Stimulated activated naive B cell treated with anti-CD40 and anti-IgM and Interleukin-4, amounts not matched to agents 10 μg/mL and 1 μg/mL and 100 μg/mL, for 72 hours (primary cell): ENCODE results near the gene GNPTG.

Experiments used
- ATAC-seq, 2 donors: fragments of 150-1000 bp; cut with Tn5 transposase; replicated peaks; 2 replicates each; pipeline ENCODE4 v1.10.0; 2021; ENCODE audit warnings: moderate library complexity in 1 of 2
- DNase-seq: peaks from one replicate; pipeline ENCODE4 v3.0.0; 2021
- H3K27ac Mint-ChIP-seq: one replicate; pipeline ENCODE4 v1.8.0; 2022; ENCODE audit warnings: mild to moderate bottlenecking, mixed read lengths
- H3K27me3 Mint-ChIP-seq, 2 donors: one replicate each; pipeline ENCODE4 v1.8.0; 2022; ENCODE audit warnings: mixed read lengths in 2 of 2
- H3K36me3 Mint-ChIP-seq, 2 donors: one replicate each; pipeline ENCODE4 v1.8.0; 2022; ENCODE audit warnings: mixed read lengths in 2 of 2, mild to moderate bottlenecking in 1 of 2
- H3K4me1 Mint-ChIP-seq, 2 donors: one replicate each; pipeline ENCODE4 v1.8.0; 2022; ENCODE audit warnings: mixed read lengths in 2 of 2, mild to moderate bottlenecking in 1 of 2
- H3K4me3 Mint-ChIP-seq, 2 donors: one replicate each; pipeline ENCODE4 v1.8.0; 2022; ENCODE audit warnings: mild to moderate bottlenecking in 2 of 2, mixed read lengths in 2 of 2, moderate library complexity in 1 of 2
- H3K9me3 Mint-ChIP-seq, 2 donors: one replicate each; pipeline ENCODE4 v1.8.0; 2022; ENCODE audit warnings: mixed read lengths in 2 of 2, mild to moderate bottlenecking in 1 of 2

Gene GNPTG

DNA sequence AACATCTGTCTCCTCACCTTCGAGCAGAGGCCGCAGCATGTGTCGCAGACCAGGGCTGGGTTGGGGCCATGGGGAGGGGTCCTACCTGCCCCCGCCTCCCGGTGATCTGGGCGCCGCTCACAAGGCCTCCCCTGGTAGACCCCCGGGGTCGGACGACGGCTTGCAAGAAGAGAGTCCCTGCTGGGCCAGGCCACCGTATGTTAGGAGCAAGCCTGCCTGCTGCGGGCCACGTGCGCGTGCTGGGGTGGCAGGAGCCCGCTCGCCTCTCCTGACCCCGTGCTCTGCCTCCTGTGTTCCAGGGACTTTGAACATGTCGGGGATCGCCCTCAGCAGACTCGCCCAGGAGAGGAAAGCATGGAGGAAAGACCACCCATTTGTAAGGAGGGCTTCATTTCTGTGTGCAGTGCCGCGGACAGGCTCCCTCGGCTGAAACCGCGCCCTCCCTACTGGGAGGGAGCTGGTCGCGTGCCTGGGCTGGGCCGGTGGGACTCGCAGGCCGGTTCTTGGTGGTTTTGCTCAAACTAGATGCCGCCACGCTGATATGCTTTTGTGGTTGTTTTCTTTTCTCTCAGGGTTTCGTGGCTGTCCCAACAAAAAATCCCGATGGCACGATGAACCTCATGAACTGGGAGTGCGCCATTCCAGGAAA is 37.9 kb upstream of the GNPTG start:
- DNase-seq = no peak
- ATAC-seq = no peak
- H3K36me3 Mint-ChIP-seq = peaks cover 41 to 57% of the 10 kb centered on the region in 2 donors

DNA sequence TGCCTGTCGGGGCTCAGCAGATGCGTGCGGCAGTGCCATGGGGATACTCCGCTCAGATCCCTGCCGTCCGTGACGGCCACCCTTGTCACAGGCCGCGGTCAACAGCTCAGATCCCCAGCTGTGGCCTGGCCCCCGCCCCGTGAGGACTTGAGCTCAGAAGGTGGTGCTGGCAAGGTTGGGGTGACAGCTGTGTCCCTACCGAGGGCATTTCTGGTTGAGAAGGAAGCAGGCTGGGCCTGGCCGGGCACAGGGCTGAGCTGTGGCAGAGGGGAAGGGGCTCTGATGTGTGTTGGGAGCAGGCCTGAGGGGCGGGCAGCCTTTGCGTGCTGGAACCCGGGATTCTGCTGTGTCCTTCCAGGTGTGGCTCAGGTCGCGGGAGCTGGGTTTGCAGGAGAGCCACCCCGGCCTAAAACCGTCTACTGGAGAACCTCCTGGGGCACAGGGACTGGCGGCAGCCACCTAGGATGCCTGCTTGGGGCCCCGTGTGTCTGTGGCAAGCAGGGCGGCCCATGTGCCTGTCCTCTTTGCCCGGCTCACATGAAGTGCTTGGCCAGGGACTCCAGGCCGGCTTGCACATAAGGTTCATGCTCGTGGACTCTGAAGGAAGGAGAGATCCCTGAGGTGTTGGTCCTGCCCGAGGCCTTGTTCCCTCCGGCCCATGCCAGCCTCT is 37.2 kb upstream of the GNPTG start:
- ATAC-seq (no peak), DNase-seq (no peak)
- H3K27me3 Mint-ChIP-seq = no peaks in the 10 kb centered on the region
- no peak overlapping the region for H3K4me3 Mint-ChIP-seq
- H3K9me3 Mint-ChIP-seq = no peaks in the 10 kb centered on the region
- H3K27ac Mint-ChIP-seq = peak overlapping the region; percentile 47
- H3K36me3 Mint-ChIP-seq = peaks cover 46 to 61% of the 10 kb centered on the region in 2 donors
- H3K4me1 Mint-ChIP-seq = peaks cover 25 to 38% of the 10 kb centered on the region in 2 donors

More for the DNA sequence above, 37.9 kb upstream of the GNPTG start:
- Mint-ChIP-seq H3K27ac (peak overlapping the region; percentile 31), H3K4me1 (peaks cover 23 to 38% of the 10 kb centered on the region in 2 donors), H3K27me3 (no peaks in the 10 kb centered on the region), H3K4me3 (no peak overlapping the region), H3K9me3 (no peaks in the 10 kb centered on the region)

DNA sequence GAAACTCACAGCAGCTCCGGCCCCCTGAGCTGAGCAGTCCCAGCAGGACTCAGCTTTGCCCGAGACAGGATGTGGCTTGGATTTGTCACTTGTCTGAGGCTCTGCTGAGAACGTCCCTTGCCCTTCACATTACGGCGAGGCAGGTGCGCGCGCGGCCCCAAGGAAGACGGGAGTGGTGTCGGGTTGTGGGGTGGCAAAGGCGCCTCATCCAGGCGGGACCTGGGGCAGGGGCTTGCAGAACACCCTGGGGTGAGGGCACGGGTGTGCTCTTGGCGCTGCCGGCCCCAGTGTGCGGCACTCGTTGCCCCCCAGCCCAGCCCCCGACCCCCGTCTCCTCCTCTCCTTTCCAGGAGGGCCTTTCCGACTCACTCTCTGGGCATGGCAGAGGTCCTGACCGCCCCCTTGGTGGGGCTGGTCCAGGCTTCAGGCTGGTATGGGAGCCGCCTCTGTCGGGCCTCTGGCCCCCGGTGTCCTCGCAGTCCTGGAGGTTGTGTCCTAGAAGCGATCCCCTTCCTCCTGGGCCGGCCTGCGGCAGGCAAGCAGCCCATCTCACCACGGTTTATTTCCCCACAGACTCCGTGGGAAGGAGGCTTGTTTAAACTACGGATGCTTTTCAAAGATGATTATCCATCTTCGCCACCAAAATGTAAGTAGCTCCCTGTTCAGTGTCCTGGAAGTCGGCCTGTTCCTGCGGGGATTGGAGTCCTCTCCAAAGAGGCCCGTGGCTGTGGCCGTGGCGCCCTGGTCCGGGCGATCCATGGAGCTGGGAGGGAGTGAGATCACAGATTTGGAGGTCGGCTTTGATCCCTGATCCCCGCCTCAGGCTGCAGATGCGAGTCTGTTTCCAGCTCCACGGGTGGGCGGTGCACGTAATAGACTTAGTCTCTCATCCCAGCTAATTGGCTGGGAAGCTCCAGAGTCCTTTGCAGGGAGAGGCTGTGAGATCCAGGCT is 36.4 kb upstream of the GNPTG start:
- Mint-ChIP-seq H3K27ac (peak overlapping the region; percentile 14), H3K4me3 (no peak overlapping the region), H3K4me1 (peaks cover 23 to 38% of the 10 kb centered on the region in 2 donors), H3K36me3 (peaks cover 45 to 61% of the 10 kb centered on the region in 2 donors), H3K9me3 (no peaks in the 10 kb centered on the region), H3K27me3 (no peaks in the 10 kb centered on the region)
- DNase-seq (no peak), ATAC-seq (no peak)

GRCh38 chr16:1316033-1316405 is 35.7 kb upstream of the GNPTG start:
- H3K4me3 Mint-ChIP-seq = no peak overlapping the region
- H3K27ac Mint-ChIP-seq = no peak overlapping the region
- peaks cover 41 to 61% of the 10 kb centered on the region in 2 donors for H3K36me3 Mint-ChIP-seq
- no peak for DNase-seq
- H3K27me3 Mint-ChIP-seq = no peaks in the 10 kb centered on the region
- H3K4me1 Mint-ChIP-seq = peaks cover 16 to 32% of the 10 kb centered on the region in 2 donors
- ATAC-seq = no peak
- no peaks in the 10 kb centered on the region for H3K9me3 Mint-ChIP-seq

DNA sequence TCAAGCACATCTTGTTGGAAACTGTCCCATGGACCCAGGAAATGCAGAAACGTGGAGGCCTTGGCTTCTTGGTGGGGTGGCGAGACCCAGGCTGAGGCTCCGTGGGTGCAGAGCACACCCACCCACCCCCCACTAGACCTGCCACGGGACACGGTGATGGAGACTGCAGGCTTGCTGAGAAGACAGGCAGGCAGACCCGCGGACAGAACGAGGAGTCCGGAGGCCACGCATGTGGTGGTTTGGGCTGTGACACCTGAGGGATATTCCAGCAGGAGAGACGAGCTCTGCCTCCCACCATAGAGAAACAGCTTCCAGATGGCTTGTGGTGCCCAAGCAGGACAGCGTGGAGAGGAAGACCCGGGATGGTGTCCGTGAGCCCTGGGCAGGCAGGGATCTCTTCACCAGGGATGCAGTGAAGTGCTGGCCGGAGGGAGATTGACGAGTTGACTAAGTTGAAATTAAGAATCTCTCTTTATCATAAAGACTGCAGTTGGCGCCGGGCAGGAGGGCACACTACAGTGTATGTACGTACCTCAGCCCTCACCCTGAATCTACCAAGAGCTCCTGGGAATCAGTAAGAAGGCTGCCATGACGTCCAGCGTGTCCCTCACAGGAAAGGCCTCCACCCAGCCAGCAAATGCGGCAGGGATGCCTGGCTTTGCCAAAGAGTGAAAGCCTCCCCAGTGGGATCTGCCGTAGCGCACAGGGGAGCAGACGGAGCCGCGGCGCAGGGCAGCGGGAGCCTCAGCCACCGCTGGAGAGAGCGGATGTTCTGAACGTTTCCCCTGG is 34.1 kb upstream of the GNPTG start:
- DNase-seq (no peak), ATAC-seq (no peak)
- no peaks in the 10 kb centered on the region for H3K27me3 Mint-ChIP-seq
- peaks cover 43 to 66% of the 10 kb centered on the region in 2 donors for H3K36me3 Mint-ChIP-seq
- peaks cover 10 to 15% of the 10 kb centered on the region in 2 donors for H3K4me1 Mint-ChIP-seq
- no peaks in the 10 kb centered on the region for H3K9me3 Mint-ChIP-seq
- no peak overlapping the region for H3K4me3 Mint-ChIP-seq
- H3K27ac Mint-ChIP-seq = peak overlapping the region; percentile 47

DNA sequence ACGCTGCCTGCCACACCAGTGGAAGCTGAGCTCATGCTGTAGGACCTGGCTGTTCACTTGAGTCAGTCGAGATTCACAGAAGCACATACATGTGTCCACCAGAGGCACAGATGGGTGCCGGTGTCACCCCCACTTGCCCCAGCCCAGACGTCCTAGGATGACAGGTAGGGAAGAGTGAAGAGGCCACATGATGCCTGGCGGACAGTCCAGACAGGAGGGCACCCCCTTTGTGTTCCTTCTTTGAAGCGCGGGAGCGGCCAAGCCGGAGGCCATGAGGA is 33.5 kb upstream of the GNPTG start:
- H3K4me3 Mint-ChIP-seq = no peak overlapping the region
- peaks cover 41 to 68% of the 10 kb centered on the region in 2 donors for H3K36me3 Mint-ChIP-seq
- DNase-seq (no peak), ATAC-seq (no peak)
- H3K4me1 Mint-ChIP-seq = peaks cover 6 to 10% of the 10 kb centered on the region in 2 donors
- H3K27me3 Mint-ChIP-seq = no peaks in the 10 kb centered on the region
- H3K27ac Mint-ChIP-seq = no peak overlapping the region
- no peaks in the 10 kb centered on the region for H3K9me3 Mint-ChIP-seq

DNA sequence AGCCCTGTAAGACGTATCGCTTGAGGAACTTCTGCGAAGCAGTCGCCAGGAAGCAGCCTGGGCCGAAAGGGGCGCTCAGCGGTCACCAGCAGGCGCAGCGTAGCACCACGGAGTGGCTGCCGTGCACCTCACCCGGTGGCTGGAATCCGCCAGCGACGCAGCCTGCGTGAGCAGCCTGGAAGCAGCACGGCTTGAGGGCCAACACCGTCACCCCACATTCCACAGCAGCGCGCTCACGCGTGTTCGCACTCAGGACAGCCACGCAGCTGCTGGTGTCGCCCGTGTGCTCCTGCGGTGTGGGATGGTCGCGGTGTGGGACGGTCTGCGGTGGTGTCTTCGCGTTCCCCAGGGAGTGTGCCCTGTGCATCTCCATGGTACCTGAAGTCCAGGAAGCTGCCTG is 32.7 kb upstream of the GNPTG start:
- no peaks in the 10 kb centered on the region for H3K27me3 Mint-ChIP-seq
- H3K4me3 Mint-ChIP-seq = no peak overlapping the region
- H3K27ac Mint-ChIP-seq = no peak overlapping the region
- H3K36me3 Mint-ChIP-seq = peaks cover 46 to 71% of the 10 kb centered on the region in 2 donors
- H3K4me1 Mint-ChIP-seq = peaks cover 6 to 8% of the 10 kb centered on the region in 2 donors
- H3K9me3 Mint-ChIP-seq = no peaks in the 10 kb centered on the region
- no peak for ATAC-seq
- DNase-seq = no peak

GRCh38 chr16:1320097-1320496 is 31.6 kb upstream of the GNPTG start:
- H3K4me3 Mint-ChIP-seq = no peak overlapping the region
- DNase-seq = no peak
- no peaks in the 10 kb centered on the region for H3K9me3 Mint-ChIP-seq
- peaks cover 44 to 71% of the 10 kb centered on the region in 2 donors for H3K36me3 Mint-ChIP-seq
- peaks cover 4 to 6% of the 10 kb centered on the region in 2 donors for H3K4me1 Mint-ChIP-seq
- no peaks in the 10 kb centered on the region for H3K27me3 Mint-ChIP-seq
- ATAC-seq = no peak
- peak overlapping the region; percentile 20 for H3K27ac Mint-ChIP-seq

- H3K4me1 Mint-ChIP-seq = peaks cover 4 to 6% of the 10 kb centered on the region in 2 donors
- no peak for ATAC-seq
- H3K9me3 Mint-ChIP-seq = no peaks in the 10 kb centered on the region
- peak overlapping the region; percentile 20 for H3K27ac Mint-ChIP-seq
- no peaks in the 10 kb centered on the region for H3K27me3 Mint-ChIP-seq
- H3K36me3 Mint-ChIP-seq = peaks cover 47 to 68% of the 10 kb centered on the region in 2 donors
- no peak overlapping the region for H3K4me3 Mint-ChIP-seq
- DNase-seq = no peak
These were observed 31.0 kb upstream of the GNPTG start for GRCh38 chr16:1320658-1321240.

DNA sequence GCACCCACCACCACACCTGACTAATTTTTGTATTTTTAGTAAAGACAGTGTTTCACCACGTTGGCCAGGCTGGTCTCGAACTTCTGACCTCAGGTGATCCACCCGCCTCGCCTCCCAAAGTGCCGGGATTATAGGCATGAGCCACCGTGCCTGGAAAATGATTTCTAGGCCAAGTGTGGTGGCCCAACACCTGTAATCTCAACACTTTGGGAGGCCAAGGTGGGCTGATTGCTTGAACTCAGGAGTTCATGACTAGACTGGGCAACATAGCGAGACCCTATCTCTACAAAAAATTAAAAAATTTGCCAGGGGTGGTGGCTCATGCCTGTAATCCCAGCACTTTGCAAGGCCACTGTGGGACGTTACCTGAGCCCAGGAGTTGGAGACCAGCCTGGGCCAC is 29.3 kb upstream of the GNPTG start:
- no peaks in the 10 kb centered on the region for H3K27me3 Mint-ChIP-seq
- H3K4me1 Mint-ChIP-seq = peaks cover 4 to 6% of the 10 kb centered on the region in 2 donors
- ATAC-seq = no peak
- H3K4me3 Mint-ChIP-seq = no peak overlapping the region
- no peaks in the 10 kb centered on the region for H3K9me3 Mint-ChIP-seq
- no peak overlapping the region for H3K27ac Mint-ChIP-seq
- DNase-seq = no peak
- H3K36me3 Mint-ChIP-seq = peaks cover 43 to 53% of the 10 kb centered on the region in 2 donors

GRCh38 chr16:1323296-1324239 is 28.2 kb upstream of the GNPTG start:
- DNase-seq (no peak), ATAC-seq (peak in 1 of 2 donors; percentile 4)
- Mint-ChIP-seq H3K27ac (peak overlapping the region; percentile 37), H3K4me1 (peaks cover 0 to 2% of the 10 kb centered on the region in 2 donors), H3K9me3 (no peaks in the 10 kb centered on the region), H3K4me3 (no peak overlapping the region), H3K36me3 (peaks cover 32 to 41% of the 10 kb centered on the region in 2 donors), H3K27me3 (no peaks in the 10 kb centered on the region)

DNA sequence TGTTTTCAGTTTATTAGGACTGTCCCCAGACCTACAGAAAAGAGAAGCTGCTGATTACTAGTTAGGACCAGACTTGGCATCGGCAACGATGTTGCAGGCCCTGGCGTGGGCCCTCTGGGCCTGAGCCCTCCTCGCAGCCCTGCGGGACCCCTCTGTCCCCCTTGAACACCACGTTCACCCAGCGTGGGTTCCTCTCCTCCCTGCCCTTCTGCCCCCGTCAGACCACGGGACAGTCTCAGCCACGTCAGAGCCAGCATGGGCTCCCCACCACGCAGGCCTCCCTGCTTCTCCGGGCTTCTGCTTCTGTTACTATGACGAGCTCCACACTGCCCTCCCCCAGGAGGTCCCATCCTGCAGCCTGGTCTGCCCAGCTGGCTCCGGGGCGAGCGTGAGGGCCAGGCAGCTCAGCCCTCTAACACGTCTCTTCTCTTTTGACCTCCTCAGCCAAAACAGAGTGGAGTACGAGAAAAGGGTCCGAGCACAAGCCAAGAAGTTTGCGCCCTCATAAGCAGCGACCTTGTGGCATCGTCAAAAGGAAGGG is 27.4 kb upstream of the GNPTG start:
- H3K4me1 Mint-ChIP-seq = peaks cover 0 to under 1% of the 10 kb centered on the region in 2 donors
- peak overlapping the region; percentile 21 for H3K27ac Mint-ChIP-seq
- ATAC-seq = no peak
- H3K36me3 Mint-ChIP-seq = peaks cover 27 to 37% of the 10 kb centered on the region in 2 donors
- DNase-seq = no peak
- no peaks in the 10 kb centered on the region for H3K27me3 Mint-ChIP-seq
- H3K9me3 Mint-ChIP-seq = no peaks in the 10 kb centered on the region
- no peak overlapping the region for H3K4me3 Mint-ChIP-seq
